Measurements from ENCODE around the gene STX5. TPM values are rescaled to one million over a fixed set of nuclear protein-coding genes. Genes with fewer than 3 reads are reported as not detected.
A peak's percentile ranks its signal among the peaks of the same experiment; 100 is the strongest.

Gene STX5
- total and polyA plus RNA-seq, 12 donors = 13.6 to 31.9 (median 19.0) TPM

DNA sequence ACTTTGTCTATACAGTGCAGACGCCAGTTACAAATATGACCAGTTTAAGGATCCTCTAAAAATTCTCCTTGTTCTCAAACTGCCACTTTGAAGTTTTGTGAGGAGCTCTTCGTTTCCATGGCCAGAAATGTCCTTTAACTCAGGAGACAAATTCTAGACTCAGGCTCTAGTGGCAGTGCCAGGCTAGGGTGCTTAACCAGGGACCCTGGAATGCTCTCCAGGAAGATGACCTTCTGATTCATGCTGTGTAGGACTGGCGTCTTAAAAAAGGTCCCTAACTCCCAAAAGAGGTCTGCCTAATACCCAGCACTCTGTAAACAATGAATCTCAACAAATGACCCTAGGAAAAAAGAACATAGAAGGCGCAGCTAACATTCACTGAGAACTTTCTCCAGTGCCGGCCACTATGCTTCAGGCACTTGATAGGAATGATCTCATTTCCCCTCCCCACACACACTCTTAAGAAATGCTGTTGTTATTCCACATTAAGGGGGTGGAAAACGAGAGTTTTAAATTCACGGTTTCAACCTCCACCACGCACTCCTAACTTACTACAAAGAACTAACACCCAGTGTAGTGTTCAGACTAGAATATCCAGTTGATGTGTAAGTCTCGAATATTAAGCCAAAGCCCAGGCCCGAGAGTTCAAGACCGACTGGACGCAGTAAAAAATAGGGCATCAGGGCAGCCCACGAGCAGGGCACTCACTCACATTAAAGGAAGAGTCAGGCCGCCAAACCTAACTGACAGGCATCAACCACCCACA, 27.4 kb downstream of the STX5 start:
- H3K9me3 ChIP-seq = no peaks in the 10 kb centered on the region
- TF ChIP-seq, protein P1, sequence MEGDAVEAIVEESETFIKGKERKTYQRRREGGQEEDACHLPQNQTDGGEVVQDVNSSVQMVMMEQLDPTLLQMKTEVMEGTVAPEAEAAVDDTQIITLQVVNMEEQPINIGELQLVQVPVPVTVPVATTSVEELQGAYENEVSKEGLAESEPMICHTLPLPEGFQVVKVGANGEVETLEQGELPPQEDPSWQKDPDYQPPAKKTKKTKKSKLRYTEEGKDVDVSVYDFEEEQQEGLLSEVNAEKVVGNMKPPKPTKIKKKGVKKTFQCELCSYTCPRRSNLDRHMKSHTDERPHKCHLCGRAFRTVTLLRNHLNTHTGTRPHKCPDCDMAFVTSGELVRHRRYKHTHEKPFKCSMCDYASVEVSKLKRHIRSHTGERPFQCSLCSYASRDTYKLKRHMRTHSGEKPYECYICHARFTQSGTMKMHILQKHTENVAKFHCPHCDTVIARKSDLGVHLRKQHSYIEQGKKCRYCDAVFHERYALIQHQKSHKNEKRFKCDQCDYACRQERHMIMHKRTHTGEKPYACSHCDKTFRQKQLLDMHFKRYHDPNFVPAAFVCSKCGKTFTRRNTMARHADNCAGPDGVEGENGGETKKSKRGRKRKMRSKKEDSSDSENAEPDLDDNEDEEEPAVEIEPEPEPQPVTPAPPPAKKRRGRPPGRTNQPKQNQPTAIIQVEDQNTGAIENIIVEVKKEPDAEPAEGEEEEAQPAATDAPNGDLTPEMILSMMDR (IDR thresholded peaks at IDR 0.05) = no peak
- peaks cover 0 to 53% (median 39%) of the 10 kb centered on the region in 9 donors for H3K36me3 ChIP-seq
- peak in 2 of 8 donors; percentile 7 to 8 for ATAC-seq
- H3K27me3 ChIP-seq = no peaks in the 10 kb centered on the region
- no peak for DNase-seq
- H3K27ac ChIP-seq = peak overlapping the region; percentile 61 to 95 (median 90)
- peaks cover 14 to 47% (median 31%) of the 10 kb centered on the region in 9 donors for H3K4me1 ChIP-seq
- peak overlapping the region; percentile 36 to 88 (median 82) for H3K4me3 ChIP-seq
- intact Hi-C loops (cut with DNase I) = loop anchor here in 2 of 10 donors (2.0 to 5.0 kb wide), 2 partner anchors 34 to 77 kb away; partner anchors contain the start of genes HNRNPUL2 (in 1 of the 2), TTC9C (in 1 of the 2) and WDR74 (in 1 of the 2)
- 2 to 3% methylated on average over 14 of the region's 14 CpGs for WGBS, 2 donors

DNA sequence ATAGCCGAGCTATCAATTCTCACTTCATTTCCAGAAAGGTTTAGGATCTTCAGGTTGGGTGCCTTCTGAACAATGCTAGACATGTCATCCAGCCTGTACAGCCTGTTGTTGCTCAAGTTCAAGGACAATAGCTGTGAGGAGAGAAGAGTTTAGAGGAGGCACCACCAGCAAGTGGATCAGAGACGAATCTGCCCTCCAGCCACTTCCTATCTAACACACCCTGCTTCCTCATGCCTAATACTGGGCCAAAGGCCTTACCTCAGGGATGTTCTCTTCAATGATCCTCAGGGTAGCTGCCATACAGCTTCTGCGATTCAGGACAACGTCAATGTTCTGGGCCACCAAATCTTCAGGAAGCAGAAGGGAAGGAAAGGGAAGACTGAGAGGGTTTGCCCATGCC, 30.8 kb downstream of the STX5 start:
- 86% methylated on average over 4 of the region's 4 CpGs for WGBS, 2 donors
- ATAC-seq (no peak), DNase-seq (no peak)
- H3K36me3 ChIP-seq = peaks cover 0 to 79% (median 70%) of the 10 kb centered on the region in 9 donors
- H3K27me3 ChIP-seq = no peaks in the 10 kb centered on the region
- no peaks in the 10 kb centered on the region for H3K9me3 ChIP-seq
- no peak overlapping the region for H3K4me3 ChIP-seq
- intact Hi-C loops (cut with DNase I) = no loop called here
- H3K4me1 ChIP-seq = peaks cover 11 to 26% (median 21%) of the 10 kb centered on the region in 9 donors
- H3K27ac ChIP-seq = no peak overlapping the region
- TF ChIP-seq, protein P1 (IDR thresholded peaks at IDR 0.05) = no peak

DNA sequence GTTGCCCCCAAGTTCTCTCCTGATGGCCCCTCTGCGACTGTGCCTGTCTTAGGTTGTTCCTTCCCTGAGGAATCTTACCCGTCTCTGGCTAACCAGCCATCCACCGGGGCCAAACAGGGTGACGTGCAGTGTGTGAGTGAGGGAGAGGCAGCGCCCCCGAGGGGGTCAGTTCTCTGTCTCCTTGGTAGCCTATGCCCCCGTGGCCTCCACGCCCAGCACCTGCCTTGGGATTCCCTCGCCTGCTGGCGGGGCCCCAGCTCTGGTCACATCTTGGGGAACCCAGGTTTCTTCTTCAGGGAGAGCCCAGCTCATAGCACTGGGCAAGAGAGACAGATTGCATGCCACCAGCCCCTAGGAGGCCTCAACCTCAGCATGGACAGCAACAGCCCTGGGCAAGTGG, 32.4 kb downstream of the STX5 start:
- no peak for ATAC-seq
- TF ChIP-seq, protein P1 (IDR thresholded peaks at IDR 0.05) = no peak
- intact Hi-C loops (cut with DNase I) = loop anchor here in 1 of 10 donors (5.0 kb wide), 1 partner anchor 38 kb away; the partner anchor contains the start of gene WDR74
- no peak for DNase-seq
- H3K27ac ChIP-seq = no peak overlapping the region
- 85 to 91% methylated on average over 10 of the region's 10 CpGs for WGBS, 2 donors
- peaks cover 9 to 19% (median 15%) of the 10 kb centered on the region in 9 donors for H3K4me1 ChIP-seq
- no peak overlapping the region for H3K4me3 ChIP-seq
- no peaks in the 10 kb centered on the region for H3K9me3 ChIP-seq
- H3K27me3 ChIP-seq = no peaks in the 10 kb centered on the region
- peaks cover 0 to 95% (median 86%) of the 10 kb centered on the region in 9 donors for H3K36me3 ChIP-seq

DNA sequence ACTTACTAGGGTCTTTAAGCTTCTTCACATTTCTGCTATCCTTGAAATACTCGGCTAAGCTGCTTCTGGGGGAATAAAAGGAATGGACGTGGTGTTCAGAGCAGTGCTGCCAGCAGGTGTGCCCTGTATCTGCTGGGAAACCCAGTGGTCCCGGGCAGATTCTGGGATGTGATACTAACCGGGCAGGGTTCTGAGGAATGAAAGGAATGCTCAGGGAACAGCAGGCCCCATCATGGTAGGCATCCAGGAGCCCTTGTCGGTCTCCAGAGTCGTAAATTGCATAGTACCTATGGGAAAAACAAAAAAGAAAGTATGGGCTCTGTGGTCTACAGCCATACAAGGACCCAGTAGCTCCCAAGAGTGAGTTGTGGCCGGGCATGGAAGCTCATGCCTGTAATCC, 35.6 kb downstream of the STX5 start:
- intact Hi-C loops (cut with DNase I) = loop anchor here in 1 of 10 donors (5.0 kb wide), 1 partner anchor 41 kb away; the partner anchor contains the start of gene WDR74
- TF ChIP-seq, protein P1 (IDR thresholded peaks at IDR 0.05) = no peak
- WGBS, 2 donors = 69 to 72% methylated on average over 7 of the region's 7 CpGs
- DNase-seq (no peak), ATAC-seq (no peak)
- H3K27ac ChIP-seq = no peak overlapping the region
- no peak overlapping the region for H3K4me3 ChIP-seq
- no peaks in the 10 kb centered on the region for H3K27me3 ChIP-seq
- H3K4me1 ChIP-seq = peaks cover 4 to 20% (median 15%) of the 10 kb centered on the region in 9 donors
- H3K36me3 ChIP-seq = peaks cover 0 to 94% (median 79%) of the 10 kb centered on the region in 9 donors
- H3K9me3 ChIP-seq = no peaks in the 10 kb centered on the region

All from heart right ventricle (tissue), 16 donors.